AG04450 (cell line): ENCODE results near the gene TUBB2A. TPM values are rescaled to one million over a fixed set of nuclear protein-coding genes. Genes with fewer than 3 reads are reported as not detected.
A peak's percentile ranks its signal among the peaks of the same experiment; 100 is the strongest.
"Not testable (repeated sequence)": the region's sequence is repeated elsewhere in the genome, so short reads cannot be mapped to it uniquely, and the experiment has no call there.

Experiments used
- CTCF ChIA-PET: fragments of 300-600, 350-600 bp; formaldehyde crosslinking; extraction: SDS; loops from one replicate; lab custom pipeline; 2022; ENCODE audit warnings: antibody characterized with exemption, inconsistent platforms; lab: Charles Lee
- POLR2A ChIA-PET: fragments of 350-600 bp; formaldehyde crosslinking; extraction: SDS; loops from one replicate; lab custom pipeline; 2021; ENCODE audit warnings: antibody characterized with exemption, inconsistent platforms; lab: Yijun Ruan, JAX
- DNase-seq: peaks from one replicate; pipeline ENCODE4 v3.0.0-alpha.2; 2011; ENCODE audit warnings: low read depth, low spot score
- H3K27ac ChIP-seq: one replicate; pipeline ENCODE4 v1.5.1; 2012; ENCODE audit warnings: low read depth, low read length, control low read depth
- H3K27me3 ChIP-seq: one replicate; pipeline ENCODE4 v1.6.0; 2012; ENCODE audit warnings: low read length; ENCODE audit not compliant: control insufficient read depth, insufficient read depth
- H3K4me3 ChIP-seq: 2 replicates; pipeline ENCODE4 v1.5.1; 2011; ENCODE audit warnings: mild to moderate bottlenecking, low read depth, low read length, control low read depth
- H3K9me3 ChIP-seq: 2 replicates; pipeline ENCODE4 v1.5.1; 2012; ENCODE audit warnings: low read length; ENCODE audit not compliant: control insufficient read depth, insufficient read depth
- polyA plus RNA-seq: library from polyadenylated mRNA; depleted of rRNA; stranded (reverse); fragments of >200 nt; gene quantifications from 2 replicates; pipeline ENCODE4 v1.2.3, GENCODE V29; 2011
- TF ChIP-seq, protein P1 (sequence below): IDR thresholded peaks from 2 replicates; pipeline ENCODE4 v1.5.1; 2011; ENCODE audit warnings: low read depth, low read length, control low read depth, inconsistent platforms

The TUBB2A gene
- polyA plus RNA-seq, 1 experiment: 111 TPM

DNA sequence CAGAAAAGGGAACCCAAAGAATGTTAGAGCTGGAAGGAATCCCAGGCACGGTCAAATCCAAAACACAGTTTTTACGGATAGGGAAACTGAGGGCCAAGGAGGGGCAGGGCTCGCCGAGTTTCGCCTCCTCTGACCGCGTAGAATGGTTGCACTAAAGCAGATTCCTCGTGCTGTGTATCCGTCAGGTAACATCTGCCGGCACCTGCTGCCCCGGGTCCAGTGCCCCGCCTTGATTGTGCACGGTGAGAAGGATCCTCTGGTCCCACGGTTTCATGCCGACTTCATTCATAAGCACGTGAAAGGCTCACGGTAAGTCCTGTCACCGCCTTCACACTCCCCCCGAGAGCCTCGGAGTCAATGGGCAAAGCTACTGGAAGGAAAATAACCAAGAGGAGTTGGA is 17.1 kb downstream of the TUBB2A start:
- CTCF ChIA-PET: interaction anchor here (1.4 to 4.1 kb wide), 3 partner anchors 14 to 111 kb away, joined by 3 to 19 read pairs (median 3); partner anchors contain the start of gene TUBB2A
- POLR2A ChIA-PET: interaction anchor here (1.6 kb wide), 1 partner anchor 17 kb away, joined by 8 read pairs; the partner anchor contains the start of gene TUBB2A
- H3K9me3 ChIP-seq: no peaks in the 10 kb centered on the region
- TF ChIP-seq, protein P1, sequence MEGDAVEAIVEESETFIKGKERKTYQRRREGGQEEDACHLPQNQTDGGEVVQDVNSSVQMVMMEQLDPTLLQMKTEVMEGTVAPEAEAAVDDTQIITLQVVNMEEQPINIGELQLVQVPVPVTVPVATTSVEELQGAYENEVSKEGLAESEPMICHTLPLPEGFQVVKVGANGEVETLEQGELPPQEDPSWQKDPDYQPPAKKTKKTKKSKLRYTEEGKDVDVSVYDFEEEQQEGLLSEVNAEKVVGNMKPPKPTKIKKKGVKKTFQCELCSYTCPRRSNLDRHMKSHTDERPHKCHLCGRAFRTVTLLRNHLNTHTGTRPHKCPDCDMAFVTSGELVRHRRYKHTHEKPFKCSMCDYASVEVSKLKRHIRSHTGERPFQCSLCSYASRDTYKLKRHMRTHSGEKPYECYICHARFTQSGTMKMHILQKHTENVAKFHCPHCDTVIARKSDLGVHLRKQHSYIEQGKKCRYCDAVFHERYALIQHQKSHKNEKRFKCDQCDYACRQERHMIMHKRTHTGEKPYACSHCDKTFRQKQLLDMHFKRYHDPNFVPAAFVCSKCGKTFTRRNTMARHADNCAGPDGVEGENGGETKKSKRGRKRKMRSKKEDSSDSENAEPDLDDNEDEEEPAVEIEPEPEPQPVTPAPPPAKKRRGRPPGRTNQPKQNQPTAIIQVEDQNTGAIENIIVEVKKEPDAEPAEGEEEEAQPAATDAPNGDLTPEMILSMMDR: no peak
- no peak for DNase-seq
- no peak overlapping the region for H3K4me3 ChIP-seq
- no peak overlapping the region for H3K27ac ChIP-seq
- H3K27me3 ChIP-seq: no peaks in the 10 kb centered on the region

DNA sequence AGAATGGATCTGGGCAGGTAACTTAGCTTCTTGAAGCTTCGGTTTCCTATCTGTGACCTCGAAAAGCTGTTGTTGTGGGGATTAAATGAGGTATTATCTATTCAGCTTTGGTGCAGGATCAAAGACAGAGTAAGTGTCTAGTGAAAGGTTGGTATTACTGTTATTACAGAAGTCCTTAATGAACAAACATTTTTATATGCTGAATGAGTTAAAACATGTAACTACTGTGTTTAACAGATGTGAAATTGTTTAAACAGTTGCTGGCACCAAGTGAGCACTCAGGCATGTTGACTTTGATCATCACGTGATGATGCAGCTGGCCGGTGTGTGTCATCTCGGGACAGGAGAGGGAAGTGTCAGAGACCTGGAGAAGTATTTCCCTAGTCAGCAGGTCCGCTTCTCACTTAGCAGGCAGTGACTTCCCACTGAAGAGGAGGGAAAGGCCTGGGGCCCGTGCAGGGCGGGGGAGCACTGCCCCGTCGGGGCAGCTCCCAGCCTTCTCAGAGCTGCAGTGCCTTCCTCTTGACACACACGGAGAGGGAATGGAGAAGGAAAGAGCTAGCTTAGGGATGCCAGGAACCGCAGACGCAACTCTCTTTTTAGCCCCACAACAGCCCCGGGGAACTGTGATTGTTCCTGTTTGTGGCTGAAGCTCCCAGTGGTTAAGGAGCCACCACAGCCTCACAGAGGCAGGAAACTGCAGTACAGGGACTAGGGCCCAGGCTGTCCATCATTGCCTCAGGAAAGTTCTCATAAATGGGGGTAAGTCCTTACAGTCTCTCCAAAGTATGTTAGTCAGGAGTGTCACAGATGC is 18.0 kb downstream of the TUBB2A start:
- ChIA-PET POLR2A (interaction anchor here (0.6 to 1.6 kb wide), 3 partner anchors 18 to 23 kb away, joined by 3 to 8 read pairs (median 3); partner anchors contain the start of gene TUBB2A), CTCF (interaction anchor here (0.6 to 4.1 kb wide), 3 partner anchors 13 to 112 kb away, joined by 3 to 19 read pairs (median 4); partner anchors contain the start of gene TUBB2A)
- peak; percentile 71 for DNase-seq
- no peaks in the 10 kb centered on the region for H3K27me3 ChIP-seq
- H3K4me3 ChIP-seq: no peak overlapping the region
- H3K27ac ChIP-seq: peak overlapping the region; percentile 61
- TF ChIP-seq, protein P1: no peak
- H3K9me3 ChIP-seq: no peaks in the 10 kb centered on the region

DNA sequence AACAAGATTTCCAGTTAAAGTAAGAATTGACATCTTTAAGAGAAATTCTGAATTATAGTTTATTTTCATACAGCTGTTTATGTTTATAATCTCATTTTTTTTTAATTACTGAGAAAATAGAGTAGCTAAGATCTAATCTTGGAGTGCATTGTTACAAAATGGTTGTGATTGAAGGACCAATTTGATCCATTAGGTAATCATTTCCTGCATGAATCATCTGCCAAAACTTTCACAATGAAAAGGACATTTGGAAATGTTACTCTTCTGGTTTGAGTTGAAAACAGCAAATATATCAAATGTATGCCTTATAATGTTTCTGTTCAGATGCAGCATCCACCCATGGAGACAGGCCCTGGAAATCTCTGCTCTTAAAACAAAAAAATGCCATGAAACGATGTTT is 19.0 kb downstream of the TUBB2A start:
- POLR2A ChIA-PET: interaction anchor here (1.3 kb wide), 1 partner anchor 24 kb away, joined by 3 read pairs; no protein-coding TSS in a partner anchor
- CTCF ChIA-PET: interaction anchor here (0.6 to 4.1 kb wide), 2 partner anchors 12 to 113 kb away, joined by 4 to 19 read pairs; no protein-coding TSS in a partner anchor
- no peaks in the 10 kb centered on the region for H3K27me3 ChIP-seq
- TF ChIP-seq, protein P1: no peak
- H3K9me3 ChIP-seq: no peaks in the 10 kb centered on the region
- DNase-seq: no peak
- H3K4me3 ChIP-seq: no peak overlapping the region
- H3K27ac ChIP-seq: peak overlapping the region; percentile 61

DNA sequence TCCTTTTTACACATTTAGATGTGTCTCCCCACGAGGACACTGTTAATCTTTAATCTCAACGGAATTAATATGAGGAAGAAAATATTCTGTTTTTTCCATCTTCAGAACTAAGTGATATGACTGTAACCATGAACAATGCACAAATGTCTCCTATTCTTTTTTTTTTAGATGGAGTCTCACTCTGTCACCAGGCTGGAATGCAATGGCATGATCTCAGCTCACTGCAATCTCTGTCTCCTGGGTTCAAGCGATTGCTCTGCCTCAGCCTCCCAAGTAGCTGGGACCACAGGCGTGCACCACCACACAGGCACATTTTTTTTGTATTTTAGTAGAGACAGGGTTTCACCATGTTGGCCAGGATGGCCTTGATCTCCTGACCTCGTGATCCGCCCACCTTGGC is 19.5 kb downstream of the TUBB2A start:
- H3K27me3 ChIP-seq, H3K9me3 ChIP-seq, DNase-seq, H3K4me3 ChIP-seq, H3K27ac ChIP-seq: not testable (repeated sequence)
- ChIA-PET POLR2A (interaction anchor here (1.3 kb wide), 1 partner anchor 25 kb away, joined by 3 read pairs; no protein-coding TSS in a partner anchor), CTCF (interaction anchor here (4.1 kb wide), 1 partner anchor 12 kb away, joined by 19 read pairs; no protein-coding TSS in a partner anchor)

DNA sequence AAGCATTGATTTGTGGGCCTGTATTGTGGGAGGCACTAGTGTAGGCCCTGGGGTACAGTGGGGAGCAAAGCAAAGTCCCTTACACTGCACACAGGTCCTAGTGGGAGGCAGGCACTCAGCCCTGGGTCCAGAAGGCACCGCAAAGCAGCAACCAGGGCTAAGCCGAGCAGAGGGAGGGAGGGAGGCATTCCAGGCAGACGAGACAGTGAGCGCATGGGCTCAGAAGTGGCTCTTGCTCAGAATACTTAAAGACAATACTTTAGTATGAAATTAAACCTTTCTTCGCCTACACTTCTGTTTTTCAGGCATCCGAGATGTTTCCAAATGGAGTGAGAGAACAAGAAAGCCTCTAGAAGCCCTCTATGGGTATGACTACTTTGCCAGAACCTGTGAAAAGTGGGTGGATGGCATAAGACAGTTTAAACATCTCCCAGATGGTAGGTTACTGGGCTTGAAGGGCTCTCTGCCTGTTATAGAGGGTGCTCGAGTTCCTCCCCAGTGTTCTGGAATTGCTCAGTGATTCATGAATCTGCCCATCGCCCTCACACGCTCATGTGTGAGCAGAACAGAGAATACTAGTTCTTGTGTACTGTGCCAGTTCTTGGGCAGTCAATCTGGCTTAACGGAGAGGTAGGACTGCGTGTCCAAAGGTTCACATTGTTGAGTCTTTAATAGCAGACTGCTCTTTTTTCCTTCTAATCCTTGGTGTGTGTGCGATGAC is 20.1 kb downstream of the TUBB2A start:
- DNase-seq: no peak
- no peak overlapping the region for H3K4me3 ChIP-seq
- ChIA-PET POLR2A (no interaction called here), CTCF (interaction anchor here (0.8 to 4.1 kb wide), 4 partner anchors 10 to 114 kb away, joined by 3 to 19 read pairs (median 5); no protein-coding TSS in a partner anchor)
- H3K27me3 ChIP-seq: no peaks in the 10 kb centered on the region
- no peak overlapping the region for H3K27ac ChIP-seq
- H3K9me3 ChIP-seq: no peaks in the 10 kb centered on the region
- TF ChIP-seq, protein P1: no peak
